ENCODE data around the gene CDC26.

- TF ChIP-seq CTCF (IDR thresholded peaks at IDR 0.05; ENCODE audit: insufficient read depth, low read length, poor library complexity, severe bottlenecking) (no peak), EZH2phosphoT487 (conservative IDR thresholded peaks at IDR 0.05; ENCODE audit: low read length) (no peak)
Observed at GRCh38 chr9:113281356-113281755, 6.0 kb upstream of the CDC26 start.

Measured in SU-DHL-6 (cell line).